IMR-90 (cell line): Measurements from ENCODE around the gene GHR. TPM values are rescaled to one million over a fixed set of nuclear protein-coding genes. Genes with fewer than 3 reads are reported as not detected.

Experiments used
- ATAC-seq: fragments of 200-7000 bp; cut with Tn5 transposase; 2 replicates; pipeline ENCODE4 v1.9.1; 2020; ENCODE audit warnings: low read depth, mild to moderate bottlenecking, moderate library complexity
- BruUV-seq: library from RNA; stranded (reverse); fragments of 400-500 nt; replicated peaks from 2 replicates; lab custom pipeline; 2021; lab: Mats Ljungman, UMichigan
- CTCF ChIA-PET: fragments of 300-600 bp; formaldehyde crosslinking; extraction: SDS; loops from one replicate; lab custom pipeline; 2021; ENCODE audit warnings: antibody characterized with exemption; lab: Yijun Ruan, JAX
- POLR2A ChIA-PET: fragments of 300-600 bp; sonication (Branson Sonifier 250); formaldehyde crosslinking; loops from one replicate; lab custom pipeline; 2022; ENCODE audit warnings: antibody characterized with exemption; ENCODE audit not compliant: unreplicated experiment; lab: Charles Lee
- DNase-seq: peaks from one replicate; pipeline ENCODE4 v3.0.0; 2013
- H2AFZ ChIP-seq: replicated peaks from 2 replicates; pipeline ENCODE3; 2013; ENCODE audit warnings: low read length, mild to moderate bottlenecking; ENCODE audit not compliant: poor library complexity
- H2AK5ac ChIP-seq: 2 replicates; pipeline ENCODE4 v1.6.1; 2013; ENCODE audit warnings: low read depth, low read length, inconsistent platforms
- H2AK9ac ChIP-seq: replicated peaks from 2 replicates; pipeline ENCODE3; 2013; ENCODE audit warnings: mild to moderate bottlenecking, low read depth, low read length, moderate library complexity; ENCODE audit not compliant: poor library complexity
- H2BK120ac ChIP-seq: 2 replicates; pipeline ENCODE4 v1.6.1; 2013; ENCODE audit warnings: low read depth, low read length, inconsistent platforms
- H2BK15ac ChIP-seq: 3 replicates; pipeline ENCODE4 v1.6.1; 2013; ENCODE audit warnings: low read depth, low read length, inconsistent platforms
- H2BK20ac ChIP-seq: 2 replicates; pipeline ENCODE4 v1.6.1; 2013; ENCODE audit warnings: low read depth, mild to moderate bottlenecking, inconsistent platforms, low read length, moderate library complexity
- H2BK5ac ChIP-seq: 2 replicates; pipeline ENCODE4 v1.6.1; 2013; ENCODE audit warnings: mild to moderate bottlenecking, low read depth, low read length, inconsistent platforms; ENCODE audit not compliant: poor library complexity, severe bottlenecking
- H3K14ac ChIP-seq: replicated peaks from 2 replicates; pipeline ENCODE4 v1.6.1; 2013; ENCODE audit warnings: low read depth, low read length, inconsistent platforms
- H3K18ac ChIP-seq: 2 replicates; pipeline ENCODE4 v1.6.1; 2013; ENCODE audit warnings: low read depth, low read length, control low read depth
- H3K23ac ChIP-seq: 2 replicates; pipeline ENCODE4 v1.6.1; 2013; ENCODE audit warnings: low read depth, low read length, inconsistent platforms
- H3K27ac ChIP-seq: 2 replicates; pipeline ENCODE4 v1.5.1; 2013; ENCODE audit warnings: mild to moderate bottlenecking, control low read depth, low read length; ENCODE audit not compliant: insufficient read depth
- H3K27me3 ChIP-seq: 2 replicates; pipeline ENCODE4 v1.6.1; 2013; ENCODE audit warnings: low read length; ENCODE audit not compliant: control insufficient read depth, insufficient read depth
- H3K36me3 ChIP-seq: 2 replicates; pipeline ENCODE4 v1.6.1; 2013; ENCODE audit warnings: low read length, mixed read lengths; ENCODE audit not compliant: control insufficient read depth, insufficient read depth
- H3K4ac ChIP-seq: 2 replicates; pipeline ENCODE4 v1.6.1; 2013; ENCODE audit warnings: low read depth, low read length, inconsistent platforms
- H3K4me1 ChIP-seq: 2 replicates; pipeline ENCODE4 v1.6.1; 2013; ENCODE audit warnings: low read length, mixed read lengths; ENCODE audit not compliant: control insufficient read depth, insufficient read depth
- H3K4me2 ChIP-seq: 2 replicates; pipeline ENCODE4 v1.6.1; 2013; ENCODE audit warnings: low read depth, mild to moderate bottlenecking, control low read depth, low read length, moderate library complexity
- H3K4me3 ChIP-seq: 2 replicates; pipeline ENCODE4 v1.5.1; 2013; ENCODE audit warnings: low read depth, mild to moderate bottlenecking, control low read depth, low read length, moderate library complexity; ENCODE audit not compliant: insufficient read depth
- H3K56ac ChIP-seq: 2 replicates; pipeline ENCODE4 v1.6.1; 2013; ENCODE audit warnings: low read length, inconsistent platforms; ENCODE audit not compliant: insufficient read depth; ENCODE audit errors: extremely low read depth
- H3K79me1 ChIP-seq, 2 experiments: 2 replicates each; pipeline ENCODE4 v1.6.1; 2013; ENCODE audit warnings: low read length in 2 of 2, inconsistent platforms in 1 of 2, low read depth in 1 of 2
- H3K9ac ChIP-seq: 2 replicates; pipeline ENCODE4 v1.6.1; 2013; ENCODE audit warnings: low read depth, low read length, control low read depth
- H3K9me1 ChIP-seq: 2 replicates; pipeline ENCODE4 v1.6.1; 2013; ENCODE audit warnings: low read length, inconsistent platforms; ENCODE audit not compliant: insufficient read depth
- H3K9me3 ChIP-seq: 2 replicates; pipeline ENCODE4 v1.6.1; 2013; ENCODE audit warnings: low read length; ENCODE audit not compliant: control insufficient read depth, insufficient read depth
- H4K20me1 ChIP-seq: 2 replicates; pipeline ENCODE4 v1.6.1; 2013; ENCODE audit warnings: low read length, inconsistent platforms; ENCODE audit not compliant: insufficient read depth
- H4K5ac ChIP-seq: 2 replicates; pipeline ENCODE4 v1.6.1; 2013; ENCODE audit warnings: mild to moderate bottlenecking, low read depth, low read length, control low read depth
- H4K8ac ChIP-seq, 2 experiments: 2 replicates each; pipeline ENCODE4 v1.6.1; 2013; ENCODE audit warnings: low read depth in 2 of 2, low read length in 2 of 2, control low read depth in 1 of 2, inconsistent platforms in 1 of 2
- H4K91ac ChIP-seq: 2 replicates; pipeline ENCODE4 v1.6.1; 2013; ENCODE audit warnings: low read depth, low read length, inconsistent platforms; ENCODE audit not compliant: insufficient read depth
- MAFK ChIP-seq: IDR thresholded peaks from 2 replicates; pipeline ENCODE4 v1.6.1; 2012; ENCODE audit warnings: low read depth, low read length, improper control_type of control experiment
- MAZ ChIP-seq: IDR thresholded peaks from 2 replicates; pipeline ENCODE4 v1.6.1; 2012; ENCODE audit warnings: low read depth, mild to moderate bottlenecking, low read length, improper control_type of control experiment, moderate library complexity, borderline replicate concordance
- POLR2A ChIP-seq: IDR thresholded peaks from 2 replicates; pipeline ENCODE4 v1.6.1; 2012; ENCODE audit warnings: mild to moderate bottlenecking, low read depth, low read length
- RFX5 ChIP-seq: IDR thresholded peaks from 2 replicates; pipeline ENCODE4 v1.8.0; 2012; ENCODE audit warnings: low read depth, mild to moderate bottlenecking, low read length, moderate library complexity
- SMC3 ChIP-seq: fragments of 150-350 bp; IDR thresholded peaks from 2 replicates; pipeline ENCODE4 v1.6.1; 2016; ENCODE audit warnings: low read depth, mild to moderate bottlenecking, antibody characterized with exemption, low read length, moderate library complexity
- WGBS, 2 experiments: methylation state at CpG; one replicate each; pipeline versions ENCODE4 v1.1.5 to v1.1.7; 2013; ENCODE audit warnings: missing lambda C conversion rate in 2 of 2; ENCODE audit not compliant: insufficient read length in 1 of 2; ENCODE audit errors: extremely low coverage in 2 of 2; 5-methylcytosine and 5-hydroxymethylcytosine counted together
- dilution Hi-C: fragments of 300-500 bp; cut with HindIII; formaldehyde crosslinking; loops from one replicate; pipeline ENCODE4 v1.14.3; 2018; ENCODE audit warnings: low sequenced_read_pairs; ENCODE audit not compliant: unreplicated experiment
- in situ Hi-C: fragments of 300-500 bp; cut with MboI; formaldehyde crosslinking; loops from 3 replicates; pipeline ENCODE4 v1.14.3; 2019; ENCODE audit warnings: low sequenced_read_pairs, inconsistent platforms, mixed read lengths
- intact Hi-C: fragments of 100-400 bp; cut with micrococcal nuclease; formaldehyde crosslinking; loops from 2 replicates; pipeline ENCODE4 v1.10.0; 2022
- polyA plus RNA-seq, 3 experiments: library from polyadenylated mRNA; depleted of rRNA; stranded (reverse); fragments of >200 nt; gene quantifications; 2 replicates each; pipeline ENCODE4 v1.2.3, GENCODE V29; 2012; ENCODE audit warnings: low replicate concordance in 1 of 3
- total RNA-seq: library from RNA; depleted of rRNA; stranded (reverse); fragments of >200 nt; gene quantifications from 2 replicates; pipeline ENCODE4 v1.2.3, GENCODE V29; 2012

Gene GHR
- total and polyA plus RNA-seq, 2 of the 4 experiments (the other 2 are of a cell fraction), result 0.36 to 1.1 TPM

DNA sequence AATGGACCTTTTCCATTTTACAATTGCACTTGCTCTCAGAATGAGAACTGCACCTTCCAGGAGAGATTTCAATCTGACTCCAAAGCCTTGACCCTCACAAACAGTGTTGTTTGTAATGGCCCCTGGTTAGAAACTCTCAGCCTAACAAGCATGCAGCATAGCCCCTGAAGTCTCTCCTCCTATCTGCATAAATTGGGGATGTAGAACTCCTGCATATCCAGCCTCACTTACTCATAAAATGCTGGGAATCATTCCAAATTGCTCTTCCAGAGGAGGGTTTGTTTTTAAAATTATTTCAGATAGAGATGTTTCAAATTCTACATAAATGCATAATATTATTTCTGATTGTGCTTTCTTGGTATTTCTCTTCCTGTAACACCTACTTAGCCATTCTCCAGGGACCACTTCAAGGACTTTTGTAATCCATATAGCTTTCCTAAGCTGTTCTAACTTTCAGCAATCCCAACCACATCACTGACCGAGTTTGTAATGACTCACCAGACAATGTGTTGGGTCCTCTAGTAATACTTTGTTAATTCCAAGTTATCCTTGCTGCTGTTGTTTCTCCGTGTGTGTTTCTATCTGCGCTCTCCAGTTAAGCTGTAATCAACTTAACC, 189.6 kb downstream of the GHR start:
- H3K27ac ChIP-seq, result no peak overlapping the region
- no peaks in the 10 kb centered on the region for H4K20me1 ChIP-seq
- ChIA-PET POLR2A (no interaction called here), CTCF (no interaction called here)
- DNase-seq (peak; percentile 26), ATAC-seq (no peak)
- H4K8ac ChIP-seq, result no peak overlapping the region
- H3K4ac ChIP-seq, result no peak overlapping the region
- H3K4me1 ChIP-seq, result no peaks in the 10 kb centered on the region
- H2AFZ ChIP-seq, result no peak overlapping the region
- H4K91ac ChIP-seq, result no peak overlapping the region
- H3K23ac ChIP-seq, result no peak overlapping the region
- no peak overlapping the region for H3K4me3 ChIP-seq
- no peaks in the 10 kb centered on the region for H3K9me1 ChIP-seq
- H3K9ac ChIP-seq, result no peak overlapping the region
- no peak overlapping the region for H2AK9ac ChIP-seq
- no peak overlapping the region for H2BK15ac ChIP-seq
- no peak overlapping the region for H3K14ac ChIP-seq
- no peaks in the 10 kb centered on the region for H3K79me1 ChIP-seq
- H3K9me3 ChIP-seq, result no peaks in the 10 kb centered on the region
- H3K36me3 ChIP-seq, result no peaks in the 10 kb centered on the region
- dilution Hi-C loops, result no loop called here
- 0% methylated on average over 1 of the region's 3 CpGs; no CpG with 5 or more reads in 1 of the 2 experiments for WGBS, 2 experiments
- H3K4me2 ChIP-seq, result no peak overlapping the region
- H4K5ac ChIP-seq, result no peak overlapping the region
- H2BK120ac ChIP-seq, result no peak overlapping the region
- no peak overlapping the region for H2BK20ac ChIP-seq
- BruUV-seq, result no TSS peak
- in situ Hi-C loops, result no loop called here
- H3K18ac ChIP-seq, result no peak overlapping the region
- intact Hi-C loops, result no loop called here
- no peak overlapping the region for H2AK5ac ChIP-seq
- TF ChIP-seq POLR2A (no peak), MAZ (no peak), RFX5 (no peak), MAFK (no peak), SMC3 (no peak)
- H3K56ac ChIP-seq, result no peak overlapping the region
- no peak overlapping the region for H2BK5ac ChIP-seq
- no peaks in the 10 kb centered on the region for H3K27me3 ChIP-seq
